Loucy (cell line): ENCODE data around the gene BIRC7.

Experiments used
- H2AFZ ChIP-seq: fragments of 200-600 bp; sonication (generic); 2 replicates; pipeline ENCODE4 v1.6.0; 2016; ENCODE audit warnings: antibody characterized with exemption, mild to moderate bottlenecking, low read length, moderate library complexity
- H3F3A ChIP-seq: fragments of 200-600 bp; 2 replicates; pipeline ENCODE4 v1.6.0; 2016; ENCODE audit warnings: antibody characterized with exemption, low read depth, mild to moderate bottlenecking
- H3K27me3 ChIP-seq: fragments of 200-600 bp; sonication (generic); 2 replicates; pipeline ENCODE4 v1.6.1; 2014; ENCODE audit warnings: low read length, mild to moderate bottlenecking; ENCODE audit not compliant: insufficient read depth, poor library complexity, severe bottlenecking
- H3K36me3 ChIP-seq: fragments of 200-600 bp; sonication (generic); 2 replicates; pipeline ENCODE4 v1.6.1; 2016; ENCODE audit warnings: low read length; ENCODE audit not compliant: insufficient read depth
- H3K4me1 ChIP-seq: fragments of 200-600 bp; sonication (generic); 2 replicates; pipeline ENCODE4 v1.5.1; 2014; ENCODE audit warnings: low read length, mild to moderate bottlenecking; ENCODE audit not compliant: insufficient read depth, poor library complexity, severe bottlenecking
- H3K4me2 ChIP-seq: fragments of 200-600 bp; sonication (generic); 2 replicates; pipeline ENCODE4 v1.6.0; 2014; ENCODE audit warnings: antibody characterized with exemption, low read length, low read depth, mild to moderate bottlenecking; ENCODE audit not compliant: poor library complexity, severe bottlenecking
- H3K4me3 ChIP-seq: fragments of 200-600 bp; sonication (generic); 2 replicates; pipeline ENCODE4 v1.5.1; 2014; ENCODE audit warnings: low read length, mild to moderate bottlenecking, mixed read lengths; ENCODE audit not compliant: poor library complexity, severe bottlenecking
- H3K79me2 ChIP-seq: fragments of 200-600 bp; sonication (generic); 2 replicates; pipeline ENCODE4 v1.6.1; 2014; ENCODE audit warnings: low read length; ENCODE audit not compliant: insufficient read depth
- H3K9ac ChIP-seq: fragments of 200-600 bp; sonication (generic); 2 replicates; pipeline ENCODE4 v1.6.0; 2014; ENCODE audit warnings: mild to moderate bottlenecking, low read depth, low read length, moderate library complexity; ENCODE audit not compliant: poor library complexity, severe bottlenecking
- H3K9me2 ChIP-seq: fragments of 200-600 bp; sonication (generic); replicated peaks from 2 replicates; pipeline ENCODE4 v1.6.1; 2016; ENCODE audit warnings: low read depth, low read length, mixed read lengths
- H3K9me3 ChIP-seq: fragments of 200-600 bp; sonication (generic); 2 replicates; pipeline ENCODE4 v1.6.1; 2014; ENCODE audit warnings: mild to moderate bottlenecking, antibody characterized with exemption, low read length, low read depth; ENCODE audit not compliant: insufficient read depth
- H4K20me1 ChIP-seq: fragments of 200-600 bp; sonication (generic); 2 replicates; pipeline ENCODE4 v1.6.0; 2014; ENCODE audit warnings: antibody characterized with exemption, low read length, mild to moderate bottlenecking; ENCODE audit not compliant: insufficient read depth, poor library complexity, severe bottlenecking
- EZH2phosphoT487 ChIP-seq: fragments of 200-600 bp; IDR thresholded peaks from 2 replicates; pipeline ENCODE4 v1.6.1; 2018; ENCODE audit warnings: antibody characterized with exemption, mild to moderate bottlenecking, moderate library complexity, borderline replicate concordance
- TF ChIP-seq, protein P1 (sequence below): fragments of 200-600 bp; sonication (generic); conservative IDR thresholded peaks from 2 replicates; pipeline ENCODE4 v1.5.1; 2014; ENCODE audit warnings: mild to moderate bottlenecking, antibody characterized with exemption, low read length

Gene BIRC7

DNA sequence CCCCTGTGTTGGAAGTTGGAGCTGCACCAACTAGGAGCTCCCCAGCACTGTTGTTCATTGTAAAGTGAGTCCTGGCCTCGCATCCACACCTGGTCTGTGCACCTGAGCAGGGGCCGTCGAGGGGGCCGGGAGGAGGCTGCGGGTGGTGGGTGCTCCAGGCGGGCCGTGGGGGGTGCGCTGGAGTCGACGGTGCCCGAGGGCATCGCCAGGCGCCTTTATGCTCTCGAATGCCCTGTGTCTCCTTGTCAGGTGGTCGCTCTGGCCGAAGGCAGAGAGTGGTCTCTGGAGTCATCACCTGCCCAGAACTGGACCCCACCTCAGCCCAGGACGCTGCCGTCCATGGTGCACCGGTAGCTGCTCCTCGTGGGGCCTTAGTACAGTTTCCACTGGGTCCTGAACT lies 41.3 kb downstream of the BIRC7 start:
- Histone ChIP-seq H3K27me3 (no peaks in the 10 kb centered on the region), H3K4me1 (peaks cover 12% of the 10 kb centered on the region), H3K9ac (no peak overlapping the region), H3K36me3 (peaks cover 41% of the 10 kb centered on the region; the same call in 1 of the 2 replicates), H3K9me2 (no peaks in the 10 kb centered on the region), H2AFZ (no peak overlapping the region), H3K4me2 (no peak overlapping the region), H3K9me3 (no peaks in the 10 kb centered on the region), H3F3A (no peaks in the 10 kb centered on the region), H4K20me1 (peaks cover 22% of the 10 kb centered on the region), H3K79me2 (peaks cover 48% of the 10 kb centered on the region), H3K4me3 (no peak overlapping the region)
- no peak for TF ChIP-seq EZH2phosphoT487
- TF ChIP-seq, protein P1, sequence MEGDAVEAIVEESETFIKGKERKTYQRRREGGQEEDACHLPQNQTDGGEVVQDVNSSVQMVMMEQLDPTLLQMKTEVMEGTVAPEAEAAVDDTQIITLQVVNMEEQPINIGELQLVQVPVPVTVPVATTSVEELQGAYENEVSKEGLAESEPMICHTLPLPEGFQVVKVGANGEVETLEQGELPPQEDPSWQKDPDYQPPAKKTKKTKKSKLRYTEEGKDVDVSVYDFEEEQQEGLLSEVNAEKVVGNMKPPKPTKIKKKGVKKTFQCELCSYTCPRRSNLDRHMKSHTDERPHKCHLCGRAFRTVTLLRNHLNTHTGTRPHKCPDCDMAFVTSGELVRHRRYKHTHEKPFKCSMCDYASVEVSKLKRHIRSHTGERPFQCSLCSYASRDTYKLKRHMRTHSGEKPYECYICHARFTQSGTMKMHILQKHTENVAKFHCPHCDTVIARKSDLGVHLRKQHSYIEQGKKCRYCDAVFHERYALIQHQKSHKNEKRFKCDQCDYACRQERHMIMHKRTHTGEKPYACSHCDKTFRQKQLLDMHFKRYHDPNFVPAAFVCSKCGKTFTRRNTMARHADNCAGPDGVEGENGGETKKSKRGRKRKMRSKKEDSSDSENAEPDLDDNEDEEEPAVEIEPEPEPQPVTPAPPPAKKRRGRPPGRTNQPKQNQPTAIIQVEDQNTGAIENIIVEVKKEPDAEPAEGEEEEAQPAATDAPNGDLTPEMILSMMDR: no peak

DNA sequence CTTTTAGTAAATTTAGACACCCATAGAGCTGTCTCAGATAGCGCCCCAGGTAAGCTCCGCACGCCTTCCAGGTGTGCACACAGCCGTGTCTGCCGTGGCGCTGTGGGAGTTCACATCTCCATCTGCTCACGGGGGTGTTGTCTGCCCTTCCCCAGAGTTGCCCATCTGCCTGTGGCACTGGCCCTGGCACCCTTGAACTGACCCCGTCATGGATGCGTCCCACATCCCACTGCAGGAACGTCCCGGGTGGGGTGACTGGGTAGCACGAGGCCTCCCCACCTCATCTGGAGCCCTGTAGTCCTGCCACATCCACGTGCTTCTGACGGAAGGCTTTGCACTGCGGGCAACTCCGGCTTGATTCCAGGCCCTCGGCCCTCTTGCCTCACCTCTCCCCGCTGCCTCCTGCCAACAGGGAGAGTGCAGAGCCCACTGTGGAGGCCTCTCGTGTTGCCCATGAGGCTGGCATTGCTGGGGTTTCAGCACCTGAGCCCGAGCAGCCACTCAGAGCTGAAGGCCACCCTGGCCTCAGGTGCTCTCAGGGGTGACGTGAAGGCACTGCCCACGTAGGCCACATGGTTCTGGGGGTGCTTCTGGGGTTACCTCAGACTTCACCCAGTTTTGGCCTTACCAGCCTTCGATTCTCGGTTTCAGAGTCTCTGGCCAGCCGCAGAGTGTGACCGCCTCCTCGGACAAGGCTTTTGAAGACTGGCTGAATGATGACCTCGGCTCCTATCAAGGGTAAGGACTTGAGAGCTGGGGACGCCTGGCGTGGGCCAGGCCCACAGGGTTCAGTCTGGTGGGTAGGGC lies 42.0 kb downstream of the BIRC7 start:
- no peak overlapping the region for H3K9ac ChIP-seq
- H2AFZ ChIP-seq: no peak overlapping the region
- peaks cover 22% of the 10 kb centered on the region for H4K20me1 ChIP-seq
- H3K36me3 ChIP-seq: peaks cover 42% of the 10 kb centered on the region; the same call in 1 of the 2 replicates
- no peak overlapping the region for H3K4me2 ChIP-seq
- H3K9me2 ChIP-seq: no peaks in the 10 kb centered on the region
- H3K4me1 ChIP-seq: peaks cover 12% of the 10 kb centered on the region
- no peaks in the 10 kb centered on the region for H3K27me3 ChIP-seq
- peaks cover 48% of the 10 kb centered on the region for H3K79me2 ChIP-seq
- H3F3A ChIP-seq: no peaks in the 10 kb centered on the region
- H3K9me3 ChIP-seq: no peaks in the 10 kb centered on the region
- no peak for TF ChIP-seq EZH2phosphoT487
- TF ChIP-seq, protein P1: no peak
- H3K4me3 ChIP-seq: no peak overlapping the region

DNA sequence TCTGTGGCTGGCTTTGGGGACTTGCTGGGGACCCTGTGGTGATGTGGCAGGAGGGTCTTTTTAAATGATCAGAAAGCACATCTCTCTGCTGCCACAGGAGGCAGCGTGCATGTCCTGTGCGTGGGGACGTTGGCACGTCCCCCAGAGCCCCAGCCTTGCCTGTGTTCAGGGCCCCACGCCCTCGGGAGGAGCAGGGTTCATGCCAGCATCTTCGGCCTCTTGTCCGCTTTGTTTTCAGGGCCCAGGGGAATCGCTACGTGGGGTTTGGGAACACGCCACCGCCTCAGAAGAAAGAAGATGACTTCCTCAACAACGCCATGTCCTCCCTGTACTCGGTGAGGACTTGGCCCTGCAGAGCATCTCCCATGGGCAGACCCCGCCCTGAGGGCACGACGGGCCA lies 43.0 kb downstream of the BIRC7 start:
- H3K4me3 ChIP-seq: no peak overlapping the region
- H2AFZ ChIP-seq: no peak overlapping the region
- peaks cover 45% of the 10 kb centered on the region; the same call in 1 of the 2 replicates for H3K36me3 ChIP-seq
- peaks cover 18% of the 10 kb centered on the region for H3K4me1 ChIP-seq
- H3K9me2 ChIP-seq: no peaks in the 10 kb centered on the region
- H3K27me3 ChIP-seq: no peaks in the 10 kb centered on the region
- no peak overlapping the region for H3K4me2 ChIP-seq
- no peaks in the 10 kb centered on the region for H3K9me3 ChIP-seq
- peaks cover 15% of the 10 kb centered on the region for H4K20me1 ChIP-seq
- H3K79me2 ChIP-seq: peaks cover 38% of the 10 kb centered on the region
- no peaks in the 10 kb centered on the region for H3F3A ChIP-seq
- H3K9ac ChIP-seq: no peak overlapping the region
- no peak for TF ChIP-seq EZH2phosphoT487
- TF ChIP-seq, protein P1: no peak; the same call in 1 of the 2 replicates
